GM18507 (cell line): ENCODE measurements around the gene THEMIS.
A peak's percentile ranks its signal among the peaks of the same experiment; 100 is the strongest.
"Not testable (repeated sequence)": the region's sequence is repeated elsewhere in the genome, so short reads cannot be mapped to it uniquely, and the experiment has no call there.

ENCODE experiments used
- DNase-seq: peaks from one replicate; pipeline ENCODE4 v3.0.0; 2011; ENCODE audit warnings: low read depth; ENCODE audit not compliant: insufficient read length; ENCODE audit errors: extremely low spot score
- FAIRE-seq: peaks from 2 replicates; lab custom pipeline; 2011; peaks lifted over from hg19 to GRCh38; lab: Jason Lieb, UNC

The THEMIS gene

GRCh38 chr6:127900935-127901334 lies at the start of gene THEMIS:
Gene THEMIS (minus strand): TSS chr6:127901058. CDS start chr6:127900932, 126 bp downstream.
- FAIRE-seq (no peak), DNase-seq (no peak)

- FAIRE-seq (no peak), DNase-seq (no peak)
Measured at GRCh38 chr6:127949251-127949650, 48.4 kb upstream of the THEMIS start.

GRCh38 chr6:127946388-127946787 lies 45.5 kb upstream of the THEMIS start:
- FAIRE-seq (no peak), DNase-seq (no peak)

GRCh38 chr6:127945434-127946097 lies 44.7 kb upstream of the THEMIS start:
- no peak for FAIRE-seq
- DNase-seq, result no peak

- no peak for FAIRE-seq
Measured at GRCh38 chr6:127941228-127941627, 40.4 kb upstream of the THEMIS start.

GRCh38 chr6:127939442-127940066 lies 38.7 kb upstream of the THEMIS start:
- DNase-seq, result no peak
- FAIRE-seq, result no peak

More at GRCh38 chr6:127941228-127941627, 40.4 kb upstream of the THEMIS start:
- DNase-seq, result no peak

- FAIRE-seq (peak; percentile 47), DNase-seq (no peak)
Measured at GRCh38 chr6:127938701-127939100, 37.8 kb upstream of the THEMIS start.

- FAIRE-seq, result peak; percentile 38
- DNase-seq, result no peak
Measured at GRCh38 chr6:127937747-127938146, 36.9 kb upstream of the THEMIS start.

- no peak for DNase-seq
- no peak for FAIRE-seq
Measured at GRCh38 chr6:127937102-127937501, 36.2 kb upstream of the THEMIS start.

- FAIRE-seq (no peak), DNase-seq (no peak)
Measured at GRCh38 chr6:127934956-127935355, 34.1 kb upstream of the THEMIS start.

- FAIRE-seq (no peak), DNase-seq (no peak)
Measured at GRCh38 chr6:127933852-127934840, 33.3 kb upstream of the THEMIS start.

GRCh38 chr6:127933137-127933536 lies 32.3 kb upstream of the THEMIS start:
- FAIRE-seq (no peak), DNase-seq (no peak)

GRCh38 chr6:127932708-127933107 lies 31.9 kb upstream of the THEMIS start:
- FAIRE-seq, result no peak
- no peak for DNase-seq

- DNase-seq, FAIRE-seq: not testable (repeated sequence)
Measured at GRCh38 chr6:127926441-127926840, 25.6 kb upstream of the THEMIS start.

GRCh38 chr6:127924440-127924839 lies 23.6 kb upstream of the THEMIS start:
- DNase-seq, result no peak
- no peak for FAIRE-seq

GRCh38 chr6:127924031-127924430 lies 23.2 kb upstream of the THEMIS start:
- FAIRE-seq (no peak), DNase-seq (no peak)

- FAIRE-seq (no peak), DNase-seq (no peak)
Measured at GRCh38 chr6:127923135-127923534, 22.3 kb upstream of the THEMIS start.

GRCh38 chr6:127921982-127922381 lies 21.1 kb upstream of the THEMIS start:
- FAIRE-seq, result no peak
- no peak for DNase-seq

- FAIRE-seq, result no peak
- DNase-seq, result no peak
Measured at GRCh38 chr6:127920804-127921203, 19.9 kb upstream of the THEMIS start.
